A549 (cell line): ENCODE measurements around the gene CBR4. TPM values are rescaled to one million over a fixed set of nuclear protein-coding genes. Genes with fewer than 3 reads are reported as not detected.

Experiments
- ATAC-seq, 2 experiments: fragments of 200-7000 bp in 1 of 2; fragments of >200 bp in 1 of 2; cut with Nextera tagmentation in 1 of 2; cut with Tn5 transposase in 1 of 2; 3 replicates each; pipeline versions ENCODE4 v1.8.0 to v1.9.1; 2018 to 2020; ENCODE audit warnings: mild to moderate bottlenecking in 1 of 2, moderate library complexity in 1 of 2
- CTCF ChIA-PET: fragments of 300-600 bp; sonication (Branson Sonifier 250); formaldehyde crosslinking; extraction: SDS; loops from one replicate; lab custom pipeline; 2021; ENCODE audit warnings: antibody characterized with exemption, inconsistent platforms; lab: Yijun Ruan, JAX
- POLR2A ChIA-PET: fragments of 350-600 bp; formaldehyde crosslinking; extraction: SDS; loops from one replicate; lab custom pipeline; 2021; ENCODE audit warnings: antibody characterized with exemption, inconsistent platforms; lab: Yijun Ruan, JAX
- DNase-seq, 2 experiments: peaks; one replicate each; pipeline versions ENCODE4 v3.0.0 to v3.0.0-alpha.2; 2011 to 2016; ENCODE audit warnings: low read depth in 1 of 2, low spot score in 1 of 2
- FAIRE-seq: peaks from 2 replicates; lab custom pipeline; 2011; peaks lifted over from hg19 to GRCh38; lab: Jason Lieb, UNC
- H3K27ac ChIP-seq, 2 experiments: fragments of >200 bp; sonication (Bioruptor Twin); formaldehyde crosslinking; 3 replicates each; pipeline ENCODE4 v1.5.1; 2016 to 2017
- H3K4me1 ChIP-seq: fragments of >200 bp; sonication (Bioruptor Twin); formaldehyde crosslinking; 3 replicates; pipeline ENCODE4 v1.6.1; 2016
- H3K4me2 ChIP-seq: fragments of >200 bp; sonication (Bioruptor Twin); formaldehyde crosslinking; 3 replicates; pipeline ENCODE4 v1.6.1; 2016
- H3K4me3 ChIP-seq: fragments of >200 bp; sonication (Bioruptor Twin); formaldehyde crosslinking; 3 replicates; pipeline ENCODE4 v1.5.1; 2016
- H3K9me3 ChIP-seq: fragments of >200 bp; sonication (Bioruptor Twin); formaldehyde crosslinking; 3 replicates; pipeline ENCODE4 v1.6.1; 2016
- ATOH8 ChIP-seq: fragments of 250-450 bp; sonication (Bioruptor Pico); IDR thresholded peaks from 2 replicates; pipeline ENCODE4 v1.5.0; 2020; ENCODE audit warnings: low read depth, mild to moderate bottlenecking, moderate library complexity
- BCL3 ChIP-seq: fragments of >200 bp; sonication (Bioruptor Twin); formaldehyde crosslinking; IDR thresholded peaks from 3 replicates; pipeline ENCODE4 v1.6.1; 2016
- CHD4 ChIP-seq: fragments of 200-600 bp; sonication (generic); IDR thresholded peaks from 2 replicates; pipeline ENCODE4 v1.6.1; 2016; ENCODE audit warnings: antibody characterized with exemption, mild to moderate bottlenecking, borderline replicate concordance
- CTCF ChIP-seq: fragments of >200 bp; sonication (Bioruptor Twin); formaldehyde crosslinking; IDR thresholded peaks from 3 replicates; pipeline ENCODE4 v1.5.1; 2016
- ELK1 ChIP-seq: fragments of 150-350 bp; IDR thresholded peaks from 2 replicates; pipeline ENCODE4 v1.6.1; 2014; ENCODE audit warnings: low read depth, mild to moderate bottlenecking, low read length
- ESRRA ChIP-seq: fragments of 150-350 bp; IDR thresholded peaks from 2 replicates; pipeline ENCODE4 v1.6.1; 2014; ENCODE audit warnings: mild to moderate bottlenecking, low read length, borderline replicate concordance
- FOSB ChIP-seq: fragments of 250-450 bp; sonication (Bioruptor Pico); IDR thresholded peaks from 2 replicates; pipeline ENCODE4 v1.5.0; 2020; ENCODE audit warnings: mild to moderate bottlenecking, moderate library complexity
- FOXS1 ChIP-seq: fragments of 250-450 bp; sonication (Bioruptor Pico); IDR thresholded peaks from 2 replicates; pipeline ENCODE4 v1.5.0; 2020; ENCODE audit warnings: mild to moderate bottlenecking, moderate library complexity
- HEYL ChIP-seq: fragments of 250-450 bp; sonication (Bioruptor Pico); IDR thresholded peaks from 2 replicates; pipeline ENCODE4 v1.8.0; 2021; ENCODE audit warnings: mild to moderate bottlenecking, moderate library complexity
- HOXB13 ChIP-seq: fragments of 250-450 bp; sonication (Bioruptor Pico); IDR thresholded peaks from 2 replicates; pipeline ENCODE4 v1.5.0; 2020; ENCODE audit warnings: low read depth, mild to moderate bottlenecking, moderate library complexity
- HOXB5 ChIP-seq: fragments of 250-450 bp; sonication (Bioruptor Pico); IDR thresholded peaks from 2 replicates; pipeline ENCODE4 v1.5.0; 2020; ENCODE audit warnings: mild to moderate bottlenecking, moderate library complexity
- JUN ChIP-seq, 2 experiments: fragments of >200 bp; sonication (Bioruptor Twin); formaldehyde crosslinking; IDR thresholded peaks; 2 replicates in 1 of 2; 3 replicates in 1 of 2; pipeline ENCODE4 v1.6.1; 2016 to 2017
- MYC ChIP-seq: IDR thresholded peaks from 2 replicates; pipeline ENCODE4 v1.6.1; 2012; ENCODE audit warnings: mild to moderate bottlenecking, inconsistent platforms, low read length, improper control_type of control experiment, borderline replicate concordance
- RARB ChIP-seq: fragments of 250-450 bp; sonication (Bioruptor Pico); IDR thresholded peaks from 2 replicates; pipeline ENCODE4 v1.8.0; 2021; ENCODE audit warnings: mild to moderate bottlenecking, moderate library complexity
- RCOR1 ChIP-seq: fragments of 150-350 bp; IDR thresholded peaks from 2 replicates; pipeline ENCODE4 v1.6.1; 2014; ENCODE audit warnings: antibody characterized with exemption, low read length, low read depth
- REST ChIP-seq: fragments of 200-600 bp; sonication (generic); IDR thresholded peaks from 2 replicates; pipeline ENCODE4 v1.6.1; 2016; ENCODE audit warnings: antibody characterized with exemption, mild to moderate bottlenecking, moderate library complexity
- ZFP36 ChIP-seq: fragments of 450-650 bp; IDR thresholded peaks from 2 replicates; pipeline ENCODE4 v1.6.1; 2014; ENCODE audit warnings: borderline replicate concordance; ENCODE audit not compliant: partially characterized antibody
- WGBS: methylation state at CpG from one replicate; pipeline ENCODE4 v1.1.6; 2017; ENCODE audit errors: missing lambda C conversion rate; 5-methylcytosine and 5-hydroxymethylcytosine counted together
- polyA plus RNA-seq, 4 experiments: library from polyadenylated mRNA; depleted of rRNA in 3 of 4; stranded (reverse); fragments of >200 nt; fragmentation: RNase III in 1 of 4; extraction: RNeasy Plus Mini Kit Qiagen cat#74134 plus additional on column Dnase treatment in 1 of 4; gene quantifications; 2 replicates in 3 of 4; 3 replicates in 1 of 4; pipeline ENCODE4 v1.2.3, GENCODE V29; 2011 to 2017
- TF ChIP-seq, protein P1 (sequence below): fragments of >200 bp; sonication (Bioruptor Twin); formaldehyde crosslinking; IDR thresholded peaks from 2 replicates; pipeline ENCODE4 v1.6.1; 2016

The CBR4 gene
- polyA plus RNA-seq, 2 of the 4 experiments (the other 2 are of a cell fraction), result 8.9 to 9.3 TPM

- Histone ChIP-seq H3K9me3 (no peaks in the 10 kb centered on the region), H3K27ac (no peak overlapping the region), H3K4me1 (no peaks in the 10 kb centered on the region), H3K4me3 (no peak overlapping the region), H3K4me2 (no peak overlapping the region)
- TF ChIP-seq CHD4 (no peak), ZFP36 (no peak), RARB (CRISPR knock-in tag) (no peak), REST (no peak), FOSB (CRISPR knock-in tag) (no peak), ESRRA (no peak), MYC (no peak), ELK1 (no peak), HEYL (CRISPR knock-in tag) (no peak), RCOR1 (no peak), CTCF (no peak), HOXB5 (CRISPR knock-in tag) (no peak), JUN (IDR thresholded peaks at IDR 0.05) (no peak), HOXB13 (CRISPR knock-in tag) (no peak), ATOH8 (CRISPR knock-in tag) (no peak), FOXS1 (CRISPR knock-in tag) (no peak), BCL3 (no peak)
- TF ChIP-seq, protein P1, sequence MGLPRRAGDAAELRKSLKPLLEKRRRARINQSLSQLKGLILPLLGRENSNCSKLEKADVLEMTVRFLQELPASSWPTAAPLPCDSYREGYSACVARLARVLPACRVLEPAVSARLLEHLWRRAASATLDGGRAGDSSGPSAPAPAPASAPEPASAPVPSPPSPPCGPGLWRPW, result no peak
- FAIRE-seq, result no peak
- DNase-seq, result no peak
- 66% methylated on average over 10 of the region's 10 CpGs for WGBS
- no peak for ATAC-seq
- CTCF ChIA-PET, result interaction anchor here (1.2 kb wide), 1 partner anchor 15 kb away, joined by 3 read pairs; no protein-coding TSS in a partner anchor
- POLR2A ChIA-PET, result no interaction called here
These were observed 41.9 kb upstream of the CBR4 start for GRCh38 chr4:169051761-169052593.
